BJ (cell line): ENCODE measurements around the gene HDAC9. TPM values are rescaled to one million over a fixed set of nuclear protein-coding genes. Genes with fewer than 3 reads are reported as not detected.

Source experiments
- CTCF ChIA-PET: fragments of 350-600 bp; formaldehyde crosslinking; extraction: SDS; loops from one replicate; lab custom pipeline; 2021; ENCODE audit warnings: antibody characterized with exemption, inconsistent platforms; lab: Yijun Ruan, JAX
- POLR2A ChIA-PET: fragments of 300-600 bp; sonication (Branson Sonifier 250); formaldehyde crosslinking; extraction: SDS; loops from one replicate; lab custom pipeline; 2021; ENCODE audit warnings: antibody characterized with exemption; lab: Charles Lee
- DNase-seq: peaks from one replicate; pipeline ENCODE4 v3.0.0-alpha.2; 2011; ENCODE audit warnings: low read depth
- H3K27me3 ChIP-seq: 2 replicates; pipeline ENCODE4 v1.6.0; 2011; ENCODE audit warnings: low read length; ENCODE audit not compliant: control insufficient read depth, insufficient read depth
- H3K36me3 ChIP-seq: 2 replicates; pipeline ENCODE4 v1.5.1; 2011; ENCODE audit warnings: low read length; ENCODE audit not compliant: control insufficient read depth, insufficient read depth
- H3K4me3 ChIP-seq: 2 replicates; pipeline ENCODE4 v1.5.1; 2011; ENCODE audit warnings: low read depth, mild to moderate bottlenecking, control low read depth, low read length
- polyA plus RNA-seq: library from polyadenylated mRNA; depleted of rRNA; stranded (reverse); fragments of >200 nt; gene quantifications from 2 replicates; pipeline ENCODE4 v1.2.3, GENCODE V29; 2011
- TF ChIP-seq, protein P1 (sequence below): IDR thresholded peaks from 2 replicates; pipeline ENCODE4 v1.5.1; 2011; ENCODE audit warnings: low read depth, mild to moderate bottlenecking, control low read depth, inconsistent platforms, low read length, moderate library complexity; ENCODE audit not compliant: insufficient read depth

Gene HDAC9
- polyA plus RNA-seq, 1 experiment = 14.7 TPM

DNA sequence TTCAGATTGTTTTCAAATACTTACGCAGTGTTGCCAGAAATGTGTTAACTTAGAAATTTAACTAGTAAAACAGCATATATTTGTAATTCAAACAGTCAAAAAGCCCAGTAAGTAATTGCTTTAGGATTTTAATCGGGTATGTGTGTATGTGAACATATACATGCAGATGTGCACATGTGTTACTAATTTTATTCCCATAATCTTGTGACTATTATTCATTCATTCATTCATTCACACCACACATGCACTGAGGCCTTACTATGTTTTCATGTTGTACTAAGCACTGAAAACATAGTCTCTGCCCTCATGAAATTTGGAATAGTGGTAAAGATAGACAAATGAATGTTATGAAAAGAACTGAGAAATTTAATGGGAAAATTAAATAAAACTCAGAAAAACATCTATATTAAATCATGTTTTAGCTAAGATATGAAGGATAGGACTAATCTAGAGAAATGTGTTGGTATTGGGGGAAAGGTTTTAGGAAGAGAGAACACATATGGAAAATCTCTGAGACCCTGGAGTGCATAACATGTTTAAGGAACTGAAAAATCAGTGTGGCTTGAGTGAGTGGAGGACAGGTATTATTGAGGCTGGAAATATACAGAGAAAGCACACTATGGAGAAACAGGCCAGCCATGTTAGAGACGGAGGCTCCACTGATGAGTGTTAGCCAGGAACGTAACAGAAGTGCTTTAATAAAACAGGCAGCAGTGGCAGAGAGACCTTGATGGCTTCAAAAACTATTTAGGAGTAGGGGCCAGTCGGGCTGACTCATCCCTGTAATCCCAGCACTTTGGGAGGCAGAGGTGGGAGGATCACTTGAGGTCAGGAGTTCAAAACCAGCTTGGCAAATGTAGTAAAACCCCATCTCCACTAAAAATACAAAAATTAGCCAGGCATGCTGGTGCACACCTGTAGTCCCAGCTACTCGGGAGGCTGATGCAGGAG, 80.3 kb downstream of the HDAC9 start:
- Histone ChIP-seq H3K4me3 (no peak overlapping the region), H3K27me3 (no peaks in the 10 kb centered on the region), H3K36me3 (no peaks in the 10 kb centered on the region)
- DNase-seq = no peak
- TF ChIP-seq, protein P1, sequence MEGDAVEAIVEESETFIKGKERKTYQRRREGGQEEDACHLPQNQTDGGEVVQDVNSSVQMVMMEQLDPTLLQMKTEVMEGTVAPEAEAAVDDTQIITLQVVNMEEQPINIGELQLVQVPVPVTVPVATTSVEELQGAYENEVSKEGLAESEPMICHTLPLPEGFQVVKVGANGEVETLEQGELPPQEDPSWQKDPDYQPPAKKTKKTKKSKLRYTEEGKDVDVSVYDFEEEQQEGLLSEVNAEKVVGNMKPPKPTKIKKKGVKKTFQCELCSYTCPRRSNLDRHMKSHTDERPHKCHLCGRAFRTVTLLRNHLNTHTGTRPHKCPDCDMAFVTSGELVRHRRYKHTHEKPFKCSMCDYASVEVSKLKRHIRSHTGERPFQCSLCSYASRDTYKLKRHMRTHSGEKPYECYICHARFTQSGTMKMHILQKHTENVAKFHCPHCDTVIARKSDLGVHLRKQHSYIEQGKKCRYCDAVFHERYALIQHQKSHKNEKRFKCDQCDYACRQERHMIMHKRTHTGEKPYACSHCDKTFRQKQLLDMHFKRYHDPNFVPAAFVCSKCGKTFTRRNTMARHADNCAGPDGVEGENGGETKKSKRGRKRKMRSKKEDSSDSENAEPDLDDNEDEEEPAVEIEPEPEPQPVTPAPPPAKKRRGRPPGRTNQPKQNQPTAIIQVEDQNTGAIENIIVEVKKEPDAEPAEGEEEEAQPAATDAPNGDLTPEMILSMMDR = no peak
- ChIA-PET POLR2A (no interaction called here), CTCF (interaction anchor here (1.2 to 8.6 kb wide), 3 partner anchors 11 to 224 kb away, joined by 3 to 110 read pairs (median 5); no protein-coding TSS in a partner anchor)

DNA sequence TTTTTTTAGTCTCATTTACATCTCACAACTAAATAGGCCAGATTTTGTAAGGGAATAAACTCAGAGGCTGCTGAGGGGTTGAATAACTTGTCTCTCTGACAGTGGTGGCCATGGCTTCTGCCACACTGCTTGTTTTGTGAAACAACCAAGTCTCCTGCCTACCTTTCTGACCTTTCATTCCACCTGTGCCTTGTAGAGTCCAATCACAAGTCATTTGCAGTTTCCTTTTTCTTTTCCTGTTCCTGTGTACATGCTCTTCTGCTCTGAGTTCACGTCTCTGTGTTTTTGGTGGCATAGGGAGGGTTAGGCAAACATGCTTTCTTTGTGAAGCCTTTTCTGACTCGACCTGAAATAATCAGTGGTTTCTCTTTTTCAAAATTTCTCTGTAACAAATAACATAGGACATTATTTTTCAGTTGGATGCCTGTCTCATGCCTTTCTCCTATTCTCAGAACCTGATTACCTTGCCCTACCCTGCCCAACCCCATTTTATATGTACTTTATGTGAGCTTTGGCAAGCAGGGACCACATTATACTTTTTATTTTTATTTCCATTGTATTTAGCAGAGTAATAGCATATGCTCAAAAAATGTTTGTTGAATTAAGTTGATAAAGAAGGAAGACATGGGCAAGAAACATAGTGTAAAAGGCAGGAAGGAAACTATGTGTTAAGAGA, 81.7 kb downstream of the HDAC9 start:
- H3K4me3 ChIP-seq = no peak overlapping the region
- ChIA-PET POLR2A (no interaction called here), CTCF (interaction anchor here (1.3 kb wide), 1 partner anchor 225 kb away, joined by 4 read pairs; no protein-coding TSS in a partner anchor)
- TF ChIP-seq, protein P1 = no peak
- H3K36me3 ChIP-seq = no peaks in the 10 kb centered on the region
- DNase-seq = no peak
- no peaks in the 10 kb centered on the region for H3K27me3 ChIP-seq

DNA sequence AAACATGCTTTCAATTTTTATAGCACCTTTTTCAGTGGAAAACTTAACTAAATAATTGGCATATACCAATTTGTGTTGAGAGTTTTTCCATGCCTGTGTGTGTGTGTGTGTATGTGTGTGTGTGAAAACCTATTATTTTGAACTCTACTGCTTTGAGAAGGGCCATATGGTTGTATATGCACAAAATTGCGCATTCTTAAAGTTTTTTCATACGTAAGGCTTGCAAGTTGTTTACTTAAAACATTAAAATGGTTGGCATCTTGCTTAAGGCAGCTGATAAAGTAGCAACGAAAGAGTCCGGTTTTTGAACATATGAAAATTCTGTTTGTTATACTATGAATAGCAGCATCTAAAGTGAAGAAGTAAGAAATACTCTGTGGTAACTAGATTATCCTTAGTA, 84.1 kb downstream of the HDAC9 start:
- Histone ChIP-seq H3K4me3 (no peak overlapping the region), H3K36me3 (no peaks in the 10 kb centered on the region), H3K27me3 (no peaks in the 10 kb centered on the region)
- TF ChIP-seq, protein P1 = no peak
- DNase-seq = no peak
- POLR2A ChIA-PET = no interaction called here
- CTCF ChIA-PET = interaction anchor here (1.1 to 2.0 kb wide), 4 partner anchors 9 to 227 kb away, joined by 3 to 15 read pairs (median 5); no protein-coding TSS in a partner anchor

DNA sequence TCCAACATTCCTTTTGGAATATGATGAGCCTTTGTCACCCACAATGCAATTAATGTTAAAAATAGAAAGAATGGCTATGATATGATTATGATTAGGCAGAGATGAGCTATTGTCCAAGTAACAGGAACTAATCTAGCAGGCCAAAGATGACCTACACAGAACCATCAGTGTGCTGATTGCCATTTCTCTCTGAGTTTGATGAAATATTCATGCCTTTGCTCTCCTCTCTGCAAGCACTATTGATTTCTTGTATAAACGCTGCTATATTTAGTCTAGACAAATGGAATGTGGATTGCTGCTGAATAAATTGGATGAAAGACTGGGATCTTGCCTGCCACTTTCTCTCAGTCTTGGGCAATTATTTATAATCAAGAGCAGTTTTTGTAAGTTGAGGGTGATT, 85.4 kb downstream of the HDAC9 start:
- Histone ChIP-seq H3K36me3 (no peaks in the 10 kb centered on the region), H3K27me3 (no peaks in the 10 kb centered on the region), H3K4me3 (no peak overlapping the region)
- ChIA-PET POLR2A (no interaction called here), CTCF (interaction anchor here (1.1 to 2.0 kb wide), 5 partner anchors 9 to 228 kb away, joined by 3 to 15 read pairs (median 4); no protein-coding TSS in a partner anchor)
- no peak for DNase-seq
- TF ChIP-seq, protein P1 = no peak

DNA sequence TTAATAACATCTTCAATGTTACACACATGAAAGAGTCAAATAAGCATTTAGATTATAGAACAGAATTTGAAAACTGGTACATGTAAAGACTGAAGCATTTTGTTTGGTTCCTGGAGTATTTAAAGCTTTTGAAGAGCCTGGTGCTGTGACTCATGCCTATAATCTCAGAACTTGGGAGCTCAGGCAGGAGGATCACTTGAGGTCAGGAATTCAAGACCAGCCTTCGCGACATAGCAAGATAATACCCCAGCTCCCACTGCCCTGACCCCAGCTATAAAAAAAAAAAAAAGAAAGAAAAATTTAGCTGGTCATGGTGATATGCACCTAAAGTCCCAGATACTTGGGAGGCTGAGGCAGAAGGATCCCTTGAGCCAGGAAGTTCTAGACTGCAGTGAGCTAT, 87.8 kb downstream of the HDAC9 start:
- TF ChIP-seq, protein P1 = no peak
- DNase-seq = peak; percentile 4
- Histone ChIP-seq H3K4me3 (no peak overlapping the region), H3K27me3 (no peaks in the 10 kb centered on the region), H3K36me3 (no peaks in the 10 kb centered on the region)
- ChIA-PET CTCF (interaction anchor here (1.0 to 1.7 kb wide), 2 partner anchors 83 to 231 kb away, joined by 3 to 12 read pairs; no protein-coding TSS in a partner anchor), POLR2A (interaction anchor here (0.7 kb wide), 1 partner anchor 271 kb away, joined by 4 read pairs; no protein-coding TSS in a partner anchor)
